Rectal smooth muscle tissue (tissue), 1 donor: ENCODE measurements around the gene CLTCL1.
"Not testable (repeated sequence)": the region's sequence is repeated elsewhere in the genome, so short reads cannot be mapped to it uniquely, and the experiment has no call there.

Source experiments
- H3K27ac ChIP-seq: one replicate; pipeline ENCODE4 v1.7.0; 2013; ENCODE audit warnings: low read depth, low read length, inconsistent platforms
- H3K27me3 ChIP-seq: one replicate; pipeline ENCODE4 v1.7.0; 2013; ENCODE audit warnings: low read length; ENCODE audit not compliant: control insufficient read depth, insufficient read depth
- H3K36me3 ChIP-seq: one replicate; pipeline ENCODE4 v1.7.0; 2013; ENCODE audit warnings: low read length; ENCODE audit not compliant: control insufficient read depth, insufficient read depth
- H3K4me1 ChIP-seq: one replicate; pipeline ENCODE4 v1.7.0; 2013; ENCODE audit warnings: low read length; ENCODE audit not compliant: control insufficient read depth, insufficient read depth
- H3K4me3 ChIP-seq: one replicate; pipeline ENCODE4 v1.7.0; 2013; ENCODE audit warnings: low read length
- H3K9ac ChIP-seq: one replicate; pipeline ENCODE4 v1.7.0; 2013; ENCODE audit warnings: low read length

Gene CLTCL1

DNA sequence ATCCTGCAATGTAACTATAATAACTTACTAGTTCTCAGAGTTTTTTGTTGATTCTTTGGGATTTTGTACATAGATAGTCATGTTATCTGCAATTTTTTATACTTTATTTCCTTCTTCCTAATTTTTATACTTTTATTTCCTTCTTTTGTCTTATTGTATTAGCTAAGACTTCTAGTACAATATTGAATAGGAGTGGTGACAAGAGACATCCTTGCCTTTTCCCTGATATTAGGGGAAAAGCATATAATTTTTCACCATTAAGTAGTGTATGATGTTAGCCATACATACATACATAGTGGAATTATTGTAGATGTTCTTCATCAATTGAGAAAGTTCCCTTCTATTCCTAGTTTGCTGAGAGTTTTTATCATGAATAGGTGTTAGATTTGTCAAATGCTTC is 27.8 kb upstream of the CLTCL1 start:
- no peak overlapping the region for H3K27ac ChIP-seq

DNA sequence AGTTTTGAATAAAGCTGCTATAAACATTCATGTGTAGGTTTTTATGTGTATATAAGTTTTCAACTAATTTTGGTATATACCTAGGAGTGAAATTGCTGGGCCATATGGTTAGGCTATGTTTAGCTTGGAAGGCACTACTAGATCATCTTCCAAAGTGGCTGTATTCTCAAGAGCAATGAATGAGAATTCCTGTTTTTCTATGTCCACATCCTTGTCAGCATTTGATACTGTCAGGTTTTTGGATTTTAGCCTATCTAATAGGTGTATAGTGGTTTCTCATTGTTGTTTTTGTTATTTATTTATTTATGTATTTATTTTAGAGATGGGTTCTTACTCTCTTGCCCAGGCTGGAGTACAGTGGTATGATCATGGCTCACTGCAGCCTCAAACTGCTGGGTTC is 26.3 kb upstream of the CLTCL1 start:
- H3K4me1 ChIP-seq, result no peaks in the 10 kb centered on the region

More for the DNA sequence above, 27.8 kb upstream of the CLTCL1 start:
- no peaks in the 10 kb centered on the region for H3K27me3 ChIP-seq
- H3K36me3 ChIP-seq, result no peaks in the 10 kb centered on the region
- no peak overlapping the region for H3K9ac ChIP-seq
- H3K4me1 ChIP-seq, result no peaks in the 10 kb centered on the region
- H3K4me3 ChIP-seq, result no peak overlapping the region

DNA sequence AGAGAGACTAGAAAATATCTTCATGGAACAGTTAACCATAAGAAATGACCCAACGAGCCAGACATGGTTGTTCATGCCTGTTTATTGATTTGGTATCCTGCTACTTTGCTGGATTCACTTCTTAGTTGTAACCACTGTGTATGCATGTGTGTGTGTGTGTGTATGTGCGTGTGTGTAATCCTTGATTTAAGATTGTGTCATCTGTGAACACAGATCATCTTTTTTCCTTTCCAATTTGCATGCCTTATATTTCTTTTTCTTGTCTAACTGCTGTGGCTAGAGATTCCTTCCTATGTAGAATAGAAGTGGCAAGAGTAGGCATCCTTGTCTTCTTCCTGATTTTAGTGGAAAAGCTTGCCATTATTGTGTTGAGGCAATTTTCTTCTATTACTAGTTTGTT is 16.4 kb upstream of the CLTCL1 start:
- no peak overlapping the region for H3K4me3 ChIP-seq

More for the DNA sequence above, 26.3 kb upstream of the CLTCL1 start:
- Histone ChIP-seq H3K36me3 (no peaks in the 10 kb centered on the region), H3K4me3 (no peak overlapping the region), H3K27me3 (no peaks in the 10 kb centered on the region), H3K27ac (no peak overlapping the region), H3K9ac (no peak overlapping the region)

GRCh38 chr22:19306535-19306934 is 15.0 kb upstream of the CLTCL1 start:
- not testable (repeated sequence) for H3K4me3 ChIP-seq, H3K9ac ChIP-seq, H3K27me3 ChIP-seq, H3K27ac ChIP-seq, H3K36me3 ChIP-seq, H3K4me1 ChIP-seq

More for the DNA sequence above, 16.4 kb upstream of the CLTCL1 start:
- Histone ChIP-seq H3K27me3 (no peaks in the 10 kb centered on the region), H3K36me3 (no peaks in the 10 kb centered on the region), H3K27ac (no peak overlapping the region), H3K4me1 (no peaks in the 10 kb centered on the region), H3K9ac (no peak overlapping the region)

- Histone ChIP-seq H3K36me3 (no peaks in the 10 kb centered on the region), H3K27me3 (no peaks in the 10 kb centered on the region), H3K27ac (no peak overlapping the region), H3K9ac (no peak overlapping the region), H3K4me1 (no peaks in the 10 kb centered on the region), H3K4me3 (no peak overlapping the region)
Observed at GRCh38 chr22:19304547-19304946, 13.0 kb upstream of the CLTCL1 start.

DNA sequence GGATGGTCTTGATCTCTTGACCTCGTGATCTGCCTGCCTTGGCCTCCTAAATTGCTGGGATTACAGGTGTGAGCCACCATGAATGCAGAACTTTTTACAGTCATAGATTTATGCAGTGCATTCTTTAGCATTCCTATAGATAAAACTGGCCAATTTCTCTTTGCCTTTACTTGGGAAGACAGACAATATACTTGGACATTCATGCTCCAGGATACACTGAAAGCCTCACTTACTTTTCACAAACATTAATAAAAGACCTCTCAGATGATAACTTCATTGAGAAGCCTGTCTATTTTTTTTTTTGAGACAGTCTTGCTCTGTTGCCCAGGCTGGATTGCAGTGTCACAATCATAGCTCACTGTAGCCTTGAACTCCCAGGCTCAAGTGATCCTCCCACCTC is 12.3 kb upstream of the CLTCL1 start:
- H3K4me1 ChIP-seq, result no peaks in the 10 kb centered on the region
- H3K4me3 ChIP-seq, result no peak overlapping the region
- H3K27me3 ChIP-seq, result no peaks in the 10 kb centered on the region
- no peak overlapping the region for H3K9ac ChIP-seq
- H3K36me3 ChIP-seq, result no peaks in the 10 kb centered on the region
- H3K27ac ChIP-seq, result no peak overlapping the region

- Histone ChIP-seq H3K27ac (no peak overlapping the region), H3K4me3 (no peak overlapping the region), H3K27me3 (no peaks in the 10 kb centered on the region)
Observed at GRCh38 chr22:19295733-19296132, 4.2 kb upstream of the CLTCL1 start.

DNA sequence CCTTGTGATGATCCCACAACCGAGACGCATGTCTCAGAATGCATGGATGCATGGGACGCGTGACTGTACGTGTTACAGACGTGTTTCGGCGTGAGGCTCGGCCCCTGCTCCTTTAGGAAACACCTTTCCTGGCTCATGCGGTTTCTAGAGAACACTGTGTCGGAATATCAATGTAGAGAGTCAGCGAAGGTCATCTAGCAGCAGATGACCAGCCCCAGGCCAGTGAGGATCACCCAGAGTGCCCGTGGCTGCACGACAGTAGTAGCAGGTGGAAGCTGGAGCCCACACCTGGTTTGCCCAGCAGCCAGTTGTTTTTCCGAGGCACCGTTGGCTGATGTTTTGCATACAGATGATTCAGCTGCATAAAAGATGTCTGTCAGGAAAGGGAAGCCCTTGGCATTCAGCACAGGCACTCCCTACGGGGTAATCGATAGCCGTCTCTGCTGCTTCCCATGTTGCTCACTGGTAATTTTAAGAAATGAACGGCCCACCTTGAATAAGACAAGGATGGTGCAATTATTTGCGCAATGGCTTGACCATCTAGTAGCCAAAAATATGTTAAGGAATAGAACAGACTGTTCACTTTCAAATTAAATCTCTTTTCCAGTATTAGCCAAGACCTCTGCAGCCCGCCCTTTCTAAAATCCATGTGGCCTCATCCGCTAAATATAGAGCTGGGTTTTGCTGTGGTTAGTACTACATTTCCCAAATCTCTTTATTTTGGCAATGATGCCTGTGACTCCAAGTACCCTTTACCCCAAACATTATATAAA is 1.1 kb upstream of the CLTCL1 start:
- Histone ChIP-seq H3K4me1 (no peaks in the 10 kb centered on the region), H3K27me3 (no peaks in the 10 kb centered on the region), H3K9ac (no peak overlapping the region), H3K4me3 (peak overlapping the region; percentile 75), H3K27ac (no peak overlapping the region), H3K36me3 (no peaks in the 10 kb centered on the region)

More at GRCh38 chr22:19295733-19296132, 4.2 kb upstream of the CLTCL1 start:
- Histone ChIP-seq H3K4me1 (no peaks in the 10 kb centered on the region), H3K36me3 (no peaks in the 10 kb centered on the region), H3K9ac (no peak overlapping the region)

- no peak overlapping the region for H3K9ac ChIP-seq
- peak overlapping the region; percentile 72 for H3K4me3 ChIP-seq
- H3K36me3 ChIP-seq, result no peaks in the 10 kb centered on the region
- H3K27me3 ChIP-seq, result no peaks in the 10 kb centered on the region
- H3K4me1 ChIP-seq, result no peaks in the 10 kb centered on the region
- H3K27ac ChIP-seq, result no peak overlapping the region
Observed at GRCh38 chr22:19291218-19291579, 320 bp downstream of the CLTCL1 start.

DNA sequence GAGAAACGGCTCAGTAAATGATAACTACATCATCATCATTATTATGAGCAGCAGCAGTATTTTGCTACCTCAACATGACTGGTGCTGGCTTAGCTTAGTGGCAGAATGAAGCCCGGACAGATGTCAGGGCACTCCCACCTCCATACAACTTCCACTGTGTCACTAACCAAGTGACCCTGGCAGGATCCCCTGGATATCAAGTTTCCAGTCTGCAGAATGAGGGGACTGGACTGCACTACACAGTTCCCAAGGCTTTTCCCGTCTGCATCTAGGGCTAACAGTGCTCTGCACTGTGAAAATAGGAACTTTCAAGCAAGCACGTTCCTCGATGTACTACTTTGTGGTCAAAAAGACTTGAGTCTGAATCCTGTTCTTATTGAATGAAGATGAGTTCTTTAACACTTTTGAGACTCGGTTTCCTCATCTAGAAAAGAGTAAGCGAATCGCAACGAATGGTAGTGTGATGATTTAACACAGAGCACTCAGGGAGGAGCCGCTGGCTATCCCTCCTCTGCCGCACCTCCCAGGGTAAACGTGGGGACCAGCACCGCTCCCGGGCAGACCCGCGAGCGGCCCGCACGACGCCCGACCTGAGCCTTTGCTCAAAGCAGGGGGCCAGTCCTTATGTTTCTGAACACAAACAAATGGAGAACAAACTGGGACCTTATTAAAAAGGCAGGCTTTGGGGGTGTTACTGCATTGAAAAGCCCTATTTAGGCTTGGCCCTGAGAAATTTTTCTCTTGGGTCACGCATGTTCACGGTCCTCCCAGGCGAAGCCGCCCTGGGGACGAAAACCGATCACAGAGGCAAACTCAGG is 910 bp downstream of the CLTCL1 start:
- Histone ChIP-seq H3K4me3 (peak overlapping the region; percentile 72), H3K36me3 (no peaks in the 10 kb centered on the region), H3K27ac (no peak overlapping the region), H3K27me3 (no peaks in the 10 kb centered on the region), H3K4me1 (no peaks in the 10 kb centered on the region), H3K9ac (no peak overlapping the region)

GRCh38 chr22:19289475-19290161 is 1.9 kb downstream of the CLTCL1 start:
- H3K9ac ChIP-seq, result no peak overlapping the region
- H3K27me3 ChIP-seq, result no peaks in the 10 kb centered on the region
- H3K4me1 ChIP-seq, result no peaks in the 10 kb centered on the region
- no peak overlapping the region for H3K4me3 ChIP-seq
- H3K36me3 ChIP-seq, result no peaks in the 10 kb centered on the region
- H3K27ac ChIP-seq, result no peak overlapping the region

GRCh38 chr22:19287889-19288288 is 3.6 kb downstream of the CLTCL1 start:
- no peaks in the 10 kb centered on the region for H3K36me3 ChIP-seq
- H3K27me3 ChIP-seq, result no peaks in the 10 kb centered on the region
- no peak overlapping the region for H3K27ac ChIP-seq
- no peak overlapping the region for H3K9ac ChIP-seq
- H3K4me3 ChIP-seq, result no peak overlapping the region
- H3K4me1 ChIP-seq, result no peaks in the 10 kb centered on the region
